Muscle layer of duodenum (tissue), 2 donors: ENCODE results near the gene AP4M1.

Experiments used
- H3K27ac ChIP-seq: one replicate; pipeline ENCODE4 v1.7.0; 2013; ENCODE audit warnings: mild to moderate bottlenecking, low read length
- H3K27me3 ChIP-seq: one replicate; pipeline ENCODE4 v1.7.0; 2013; ENCODE audit warnings: low read depth, mild to moderate bottlenecking, control low read depth, low read length
- H3K36me3 ChIP-seq, 2 donors: one replicate each; pipeline ENCODE4 v1.7.0; 2013; ENCODE audit warnings: low read length in 2 of 2, control low read depth in 1 of 2, mild to moderate bottlenecking in 1 of 2; ENCODE audit not compliant: insufficient read depth in 2 of 2, control insufficient read depth in 1 of 2
- H3K4me1 ChIP-seq, 2 donors: one replicate each; pipeline ENCODE4 v1.7.0; 2013; ENCODE audit warnings: low read length in 2 of 2, mild to moderate bottlenecking in 2 of 2, control low read depth in 1 of 2, moderate library complexity in 1 of 2; ENCODE audit not compliant: insufficient read depth in 2 of 2, control insufficient read depth in 1 of 2
- H3K4me3 ChIP-seq, 2 donors: one replicate each; pipeline ENCODE4 v1.7.0; 2013; ENCODE audit warnings: low read length in 2 of 2, low read depth in 1 of 2, mild to moderate bottlenecking in 1 of 2
- H3K9me3 ChIP-seq, 2 donors: one replicate each; pipeline ENCODE4 v1.7.0; 2013; ENCODE audit warnings: low read length in 2 of 2, control low read depth in 1 of 2, mild to moderate bottlenecking in 1 of 2; ENCODE audit not compliant: control insufficient read depth in 1 of 2
- donor health status: healthy.

Gene AP4M1

DNA sequence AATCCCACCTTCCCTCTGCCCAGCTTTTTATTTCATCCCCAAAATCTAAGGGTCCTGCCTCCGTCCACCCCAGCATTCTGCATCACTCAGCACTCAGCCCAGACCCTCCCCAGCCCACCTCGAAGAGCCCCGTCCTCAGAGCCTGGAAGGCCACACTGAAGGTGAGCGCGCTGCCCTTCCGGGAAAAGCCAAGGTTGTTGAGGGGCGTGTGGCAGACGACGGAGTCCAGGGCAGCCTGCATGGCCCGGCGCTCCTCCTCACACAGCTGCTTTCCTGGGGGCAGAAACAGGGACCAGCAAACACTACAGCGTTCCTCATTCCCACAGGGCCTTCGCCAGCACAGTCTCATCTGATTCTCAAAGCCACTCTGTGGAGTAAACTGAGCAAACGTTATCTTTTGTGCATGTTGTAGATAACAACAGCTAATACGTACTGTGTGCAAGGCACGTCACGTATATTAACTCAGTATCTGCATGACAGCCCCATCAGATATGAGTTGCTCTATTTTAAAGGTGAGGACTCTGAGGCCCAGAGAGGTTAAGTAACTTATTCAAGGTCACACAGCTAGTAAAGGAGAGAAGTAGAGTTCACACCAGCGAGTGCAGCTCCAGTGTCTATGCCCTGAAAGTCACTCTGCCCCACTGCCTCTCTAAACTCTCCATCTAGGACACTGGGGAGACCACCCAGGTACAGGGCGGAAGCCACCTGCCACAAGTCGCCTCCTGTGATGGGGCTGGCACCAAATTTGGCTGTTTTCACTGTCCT lies 54.3 kb downstream of the AP4M1 start:
- peaks cover 16 to 27% of the 10 kb centered on the region in 2 donors for H3K4me1 ChIP-seq
- no peaks in the 10 kb centered on the region for H3K9me3 ChIP-seq
- H3K27ac ChIP-seq, result no peak overlapping the region
- H3K27me3 ChIP-seq, result no peaks in the 10 kb centered on the region
- H3K36me3 ChIP-seq, result peaks cover 20 to 39% of the 10 kb centered on the region in 2 donors
- H3K4me3 ChIP-seq, result no peak overlapping the region

DNA sequence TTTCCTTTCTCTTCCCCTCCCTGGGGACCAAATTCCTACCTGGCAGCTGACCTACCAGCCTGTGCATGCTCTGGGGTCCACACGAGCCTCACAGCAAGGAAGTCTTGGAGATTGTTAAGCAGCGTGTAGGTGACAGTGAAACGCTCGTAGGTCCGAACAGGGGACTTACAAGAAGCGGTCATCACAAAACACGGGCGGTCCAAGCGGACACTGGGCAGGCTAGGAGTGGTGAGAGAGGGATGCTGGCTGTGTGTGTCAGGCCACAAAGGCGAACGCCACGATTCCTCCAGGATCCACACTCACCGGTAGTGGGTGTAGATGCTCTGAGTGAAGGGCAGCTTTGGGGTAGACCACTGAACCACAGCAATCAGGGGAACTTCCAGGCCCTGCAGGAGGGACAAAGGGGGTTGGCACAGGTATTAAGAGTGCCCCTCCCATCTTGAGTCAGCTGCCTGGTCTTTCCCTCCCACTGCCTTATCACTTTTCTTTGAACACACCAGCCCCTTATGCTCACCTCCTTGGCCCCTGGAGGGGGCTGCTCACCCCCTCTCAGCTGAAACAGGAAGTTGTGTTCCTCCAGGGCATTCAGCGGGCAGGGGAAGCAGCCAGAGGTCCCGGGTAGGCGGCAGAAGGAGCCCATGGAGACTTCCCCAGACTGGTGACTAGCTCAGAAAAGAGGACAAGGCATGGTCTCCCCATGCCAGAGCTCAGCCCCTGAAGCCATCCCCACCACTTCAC lies 55.1 kb downstream of the AP4M1 start:
- Histone ChIP-seq H3K27me3 (no peaks in the 10 kb centered on the region), H3K36me3 (peaks cover 20 to 39% of the 10 kb centered on the region in 2 donors), H3K4me1 (peaks cover 16 to 27% of the 10 kb centered on the region in 2 donors), H3K27ac (peak overlapping the region; percentile 20), H3K9me3 (no peaks in the 10 kb centered on the region), H3K4me3 (no peak overlapping the region)

DNA sequence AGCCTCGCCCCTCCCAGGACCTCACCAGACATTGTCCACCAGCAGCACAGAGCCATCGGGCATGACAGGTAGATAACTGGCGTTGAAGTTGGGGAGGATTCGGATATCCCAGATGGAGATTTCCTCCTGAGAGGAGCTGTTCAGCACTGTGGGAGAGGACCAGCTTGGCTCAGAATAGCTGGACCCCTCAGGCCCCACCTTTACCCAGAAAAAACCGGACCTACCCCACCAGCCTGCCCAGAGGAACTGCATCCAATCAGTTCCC lies 55.6 kb downstream of the AP4M1 start:
- Histone ChIP-seq H3K4me3 (peak overlapping the region in 1 of 2 donors; percentile 92), H3K36me3 (peaks cover 20 to 39% of the 10 kb centered on the region in 2 donors), H3K27me3 (no peaks in the 10 kb centered on the region), H3K4me1 (peaks cover 16 to 27% of the 10 kb centered on the region in 2 donors), H3K27ac (peak overlapping the region; percentile 20), H3K9me3 (no peaks in the 10 kb centered on the region)

DNA sequence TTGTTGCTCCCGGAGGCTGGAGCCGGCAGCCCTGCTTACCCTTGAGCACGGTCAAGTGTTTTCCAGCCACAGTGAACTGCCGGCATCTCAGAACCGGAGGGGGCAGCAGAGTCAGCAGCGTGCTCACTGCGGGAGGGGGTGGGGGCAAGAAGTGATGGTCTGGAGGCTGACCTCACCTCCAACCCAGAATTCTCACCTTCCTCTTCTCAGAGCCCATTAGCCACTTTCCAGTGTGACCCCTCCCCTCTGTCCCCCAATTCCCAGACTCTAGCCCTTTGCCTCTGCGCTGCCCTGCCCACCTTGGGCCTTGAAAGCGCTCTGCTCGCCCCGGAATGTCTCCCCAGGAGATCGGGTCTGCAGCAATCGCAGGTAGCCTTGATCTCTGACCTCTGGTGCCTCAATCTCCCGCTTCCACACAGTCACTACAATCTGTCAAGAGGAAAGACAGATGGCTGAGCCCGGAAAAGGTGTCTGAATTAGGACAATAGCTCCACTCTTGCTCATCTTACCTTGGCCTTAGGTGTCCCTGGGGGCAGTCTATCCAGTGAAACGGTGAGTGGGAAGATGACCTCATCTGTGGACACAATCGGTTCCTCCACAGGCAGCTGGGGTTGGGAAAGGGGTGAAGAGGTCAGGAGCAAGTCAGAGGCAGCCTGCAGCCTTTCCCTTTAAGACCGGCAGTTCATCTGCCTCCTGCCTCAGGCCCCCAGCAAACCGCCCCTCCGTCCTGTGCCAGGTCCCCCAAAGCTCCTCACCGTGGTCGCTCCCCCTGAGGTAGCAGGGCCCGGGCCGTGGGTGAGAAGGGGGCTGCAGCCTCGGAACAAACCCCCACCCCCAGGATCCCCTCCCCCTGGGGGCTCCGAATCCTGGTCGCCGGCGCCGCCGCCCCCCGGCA lies 56.1 kb downstream of the AP4M1 start:
- H3K27me3 ChIP-seq, result no peaks in the 10 kb centered on the region
- H3K4me3 ChIP-seq, result peak overlapping the region; percentile 26 to 92
- H3K9me3 ChIP-seq, result no peaks in the 10 kb centered on the region
- peak overlapping the region; percentile 20 for H3K27ac ChIP-seq
- peaks cover 16 to 27% of the 10 kb centered on the region in 2 donors for H3K4me1 ChIP-seq
- H3K36me3 ChIP-seq, result peaks cover 20 to 39% of the 10 kb centered on the region in 2 donors
